OCI-LY3 (cell line): ENCODE results near the gene ADCY4.

ENCODE experiments used
- CTCF ChIP-seq: fragments of 200-600, 300-600 bp; sonication (generic); IDR thresholded peaks from 2 replicates; pipeline ENCODE4 v1.5.1; 2014; ENCODE audit warnings: antibody characterized with exemption, low read length, low read depth
- EZH2phosphoT487 ChIP-seq: fragments of 200-600 bp; shearing (Covaris generic); IDR thresholded peaks from 2 replicates; pipeline ENCODE4 v1.6.1; 2018; ENCODE audit warnings: antibody characterized with exemption, mixed run types, low read depth

- TF ChIP-seq CTCF: no peak
- no peak for TF ChIP-seq EZH2phosphoT487
Measured at GRCh38 chr14:24299255-24300191, 35.3 kb downstream of the ADCY4 start, which contains the start of the genes DHRS1 and NOP9.
